Right cardiac atrium (tissue), 5 donors: ENCODE data around the gene ADGRD1. TPM values are rescaled to one million over a fixed set of nuclear protein-coding genes. Genes with fewer than 3 reads are reported as not detected.
A peak's percentile ranks its signal among the peaks of the same experiment; 100 is the strongest.
"Not testable (repeated sequence)": the region's sequence is repeated elsewhere in the genome, so short reads cannot be mapped to it uniquely, and the experiment has no call there.

ENCODE experiments used
- ATAC-seq, 2 donors: fragments of 200-7000 bp; cut with Tn5 transposase; one replicate each; pipeline versions ENCODE4 v1.8.0 to v1.9.1; 2020; ENCODE audit warnings: moderate library complexity in 2 of 2, mild to moderate bottlenecking in 1 of 2
- DNase-seq, 3 donors: peaks; one replicate each; pipeline ENCODE4 v3.0.0-alpha.2; 2020
- H3K27ac ChIP-seq: one replicate; pipeline ENCODE4 v1.5.1; 2013; ENCODE audit warnings: mild to moderate bottlenecking, low read length, control low read depth, moderate library complexity
- H3K27me3 ChIP-seq: one replicate; pipeline ENCODE4 v1.6.1; 2013; ENCODE audit not compliant: control insufficient read depth, insufficient read depth
- H3K4me1 ChIP-seq: one replicate; pipeline ENCODE4 v1.6.1; 2013; ENCODE audit warnings: low read length; ENCODE audit not compliant: control insufficient read depth, insufficient read depth
- H3K4me3 ChIP-seq: one replicate; pipeline ENCODE4 v1.5.1; 2013; ENCODE audit warnings: low read length, control low read depth
- H3K9me3 ChIP-seq: one replicate; pipeline ENCODE4 v1.6.1; 2013; ENCODE audit warnings: low read length; ENCODE audit not compliant: control insufficient read depth
- WGBS: extraction: QIAGEN DNeasy Blood & Tissue Kit; methylation state at CpG from one replicate; pipeline ENCODE4 v1.1.7; 2013; 5-methylcytosine and 5-hydroxymethylcytosine counted together
- intact Hi-C, 4 donors: fragments of 100-400 bp; cut with DNase I; formaldehyde crosslinking; loops; one replicate each; pipeline versions ENCODE4 v1.11.0 to v1.14.0; 2022 to 2023
- polyA plus RNA-seq: library from polyadenylated mRNA; stranded (reverse); fragments of 200-250 nt; gene quantifications from one replicate; pipeline ENCODE4 v1.2.3, GENCODE V29; 2013
- total RNA-seq, 4 donors: library from RNA; stranded (reverse); fragmentation: NEBNext Ultra II Directional; extraction: Animal tissue kit (Norgen Biotek cat#: 25700); gene quantifications; one replicate each; pipeline ENCODE4 v1.2.1, GENCODE V29; 2021
- donor health status: healthy with polysubstance abuse.
- donor health status: DM: no; HTN: yes; CAD: no.
- donor health status: DM: no; HTN: no; CAD: no.
- donor health status: DM: no; HTN: yes; CAD: no; lungs with severe emphysema.
- donor health status: DM: yes; HTN: yes; CAD: no.

The ADGRD1 gene
- total and polyA plus RNA-seq, 5 donors, result 50.0 to 386 (median 234) TPM

GRCh38 chr12:130987151-130987931 lies 33.6 kb downstream of the ADGRD1 start:
- Histone ChIP-seq H3K4me1 (peaks cover 7% of the 10 kb centered on the region), H3K9me3 (no peaks in the 10 kb centered on the region), H3K27me3 (no peaks in the 10 kb centered on the region), H3K27ac (no peak overlapping the region), H3K4me3 (no peak overlapping the region)
- ATAC-seq (no peak), DNase-seq (no peak)
- intact Hi-C loops, result no loop called here
- 77% methylated on average over 22 of the region's 22 CpGs for WGBS

GRCh38 chr12:130988261-130988660 lies 34.6 kb downstream of the ADGRD1 start:
- Histone ChIP-seq H3K9me3 (no peaks in the 10 kb centered on the region), H3K27ac (no peak overlapping the region), H3K4me1 (peaks cover 2% of the 10 kb centered on the region), H3K27me3 (no peaks in the 10 kb centered on the region), H3K4me3 (no peak overlapping the region)
- ATAC-seq (no peak), DNase-seq (no peak)
- 94% methylated on average over 5 of the region's 5 CpGs for WGBS
- intact Hi-C loops, result no loop called here

GRCh38 chr12:130988751-130989150 lies 35.0 kb downstream of the ADGRD1 start:
- DNase-seq (no peak), ATAC-seq (no peak)
- H3K9me3 ChIP-seq, result no peaks in the 10 kb centered on the region
- H3K4me1 ChIP-seq, result no peaks in the 10 kb centered on the region
- intact Hi-C loops, result no loop called here
- 53% methylated on average over 2 of the region's 2 CpGs for WGBS
- no peak overlapping the region for H3K4me3 ChIP-seq
- no peak overlapping the region for H3K27ac ChIP-seq
- H3K27me3 ChIP-seq, result no peaks in the 10 kb centered on the region

- Histone ChIP-seq H3K4me1 (no peaks in the 10 kb centered on the region), H3K4me3 (no peak overlapping the region), H3K27ac (no peak overlapping the region), H3K9me3 (no peaks in the 10 kb centered on the region), H3K27me3 (no peaks in the 10 kb centered on the region)
- ATAC-seq (peak in 1 of 2 donors; percentile 4), DNase-seq (peak in 1 of 3 donors; percentile 38)
- WGBS, result 92% methylated on average over 8 of the region's 8 CpGs
- intact Hi-C loops, result no loop called here
Measured at GRCh38 chr12:130989391-130989790, 35.7 kb downstream of the ADGRD1 start.

- Histone ChIP-seq H3K4me1 (no peaks in the 10 kb centered on the region), H3K27ac (no peak overlapping the region), H3K4me3 (no peak overlapping the region), H3K9me3 (no peaks in the 10 kb centered on the region), H3K27me3 (no peaks in the 10 kb centered on the region)
- 66% methylated on average over 8 of the region's 8 CpGs for WGBS
- peak in 2 of 3 donors; percentile 54 to 77 for DNase-seq
- ATAC-seq, result peak; percentile 53 to 62
- intact Hi-C loops, result no loop called here
Measured at GRCh38 chr12:130990034-130990433, 36.3 kb downstream of the ADGRD1 start.

GRCh38 chr12:130992448-130992847 lies 38.7 kb downstream of the ADGRD1 start:
- no peaks in the 10 kb centered on the region for H3K4me1 ChIP-seq
- H3K27me3 ChIP-seq, result no peaks in the 10 kb centered on the region
- H3K27ac ChIP-seq, result no peak overlapping the region
- ATAC-seq, result no peak
- no peaks in the 10 kb centered on the region for H3K9me3 ChIP-seq
- 81% methylated on average over 8 of the region's 8 CpGs for WGBS
- peak in 1 of 3 donors; percentile 46 for DNase-seq
- intact Hi-C loops, result no loop called here
- no peak overlapping the region for H3K4me3 ChIP-seq

- no peak overlapping the region for H3K27ac ChIP-seq
- intact Hi-C loops, result no loop called here
Measured at GRCh38 chr12:130992979-130993538, 39.4 kb downstream of the ADGRD1 start.

GRCh38 chr12:130993759-130994670 lies 40.3 kb downstream of the ADGRD1 start:
- ATAC-seq (peak; percentile 17 to 19), DNase-seq (peak in 1 of 3 donors; percentile 54)
- 94% methylated on average over 32 of the region's 32 CpGs for WGBS
- intact Hi-C loops, result no loop called here
- H3K4me3 ChIP-seq, result no peak overlapping the region
- H3K27me3 ChIP-seq, result no peaks in the 10 kb centered on the region
- no peak overlapping the region for H3K27ac ChIP-seq
- no peaks in the 10 kb centered on the region for H3K9me3 ChIP-seq
- H3K4me1 ChIP-seq, result no peaks in the 10 kb centered on the region

More at GRCh38 chr12:130992979-130993538, 39.4 kb downstream of the ADGRD1 start:
- no peak for DNase-seq
- Histone ChIP-seq H3K4me1 (no peaks in the 10 kb centered on the region), H3K27me3 (no peaks in the 10 kb centered on the region), H3K9me3 (no peaks in the 10 kb centered on the region), H3K4me3 (no peak overlapping the region)
- no peak for ATAC-seq
- 82% methylated on average over 5 of the region's 5 CpGs for WGBS

GRCh38 chr12:130994821-130995375 lies 41.2 kb downstream of the ADGRD1 start:
- Histone ChIP-seq H3K27ac (no peak overlapping the region), H3K4me1 (no peaks in the 10 kb centered on the region), H3K27me3 (no peaks in the 10 kb centered on the region), H3K4me3 (no peak overlapping the region), H3K9me3 (no peaks in the 10 kb centered on the region)
- ATAC-seq, result peak; percentile 18 to 39
- 89% methylated on average over 12 of the region's 12 CpGs for WGBS
- intact Hi-C loops, result no loop called here
- peak in 1 of 3 donors; percentile 26 for DNase-seq

- intact Hi-C loops, H3K4me3 ChIP-seq, H3K27me3 ChIP-seq, H3K4me1 ChIP-seq, DNase-seq, H3K27ac ChIP-seq, H3K9me3 ChIP-seq, ATAC-seq: not testable (repeated sequence)
- 91% methylated on average over 5 of the region's 5 CpGs for WGBS
Measured at GRCh38 chr12:130995386-130995969, 41.8 kb downstream of the ADGRD1 start.
